GM12878 (cell line): ENCODE data around the gene PSMG3.

ENCODE experiments used
- NBN ChIP-seq: fragments of 450-650 bp; IDR thresholded peaks from 2 replicates; pipeline ENCODE4 v1.6.1; 2016
- NR2C1 ChIP-seq: fragments of 450-650 bp; IDR thresholded peaks from 2 replicates; pipeline ENCODE4 v1.6.1; 2017; ENCODE audit warnings: antibody characterized with exemption, mild to moderate bottlenecking, moderate library complexity
- POLR2AphosphoS5 ChIP-seq: IDR thresholded peaks from 2 replicates; pipeline ENCODE4 v1.6.1; 2011; ENCODE audit warnings: mild to moderate bottlenecking, low read length, inconsistent platforms
- SRF ChIP-seq, 2 experiments: IDR thresholded peaks; 2 replicates each; pipeline ENCODE4 v1.6.1; 2011; ENCODE audit warnings: low read depth in 2 of 2, low read length in 2 of 2, mild to moderate bottlenecking in 1 of 2, moderate library complexity in 1 of 2
- ZNF274 ChIP-seq: IDR thresholded peaks from one replicate; pipeline ENCODE4 v1.8.0; 2011; ENCODE audit not compliant: insufficient read length, insufficient read depth
- TF ChIP-seq, protein P1 (sequence below), 3 experiments: IDR thresholded peaks in 2 of 3; conservative IDR thresholded peaks in 1 of 3; 2 replicates each; pipeline ENCODE4 v1.5.1; 2011; ENCODE audit warnings: low read depth in 3 of 3, low read length in 3 of 3, mild to moderate bottlenecking in 3 of 3, control low read depth in 2 of 3, moderate library complexity in 2 of 3, inconsistent platforms in 1 of 3, mixed read lengths in 1 of 3; ENCODE audit not compliant: control insufficient read depth in 2 of 3, insufficient read depth in 1 of 3; ENCODE audit errors: extremely low read depth in 1 of 3
- TF ChIP-seq, protein P2 (sequence below): IDR thresholded peaks from 2 replicates; pipeline ENCODE4 v1.6.1; 2011; ENCODE audit warnings: low read depth, mild to moderate bottlenecking, low read length, moderate library complexity, borderline replicate concordance; ENCODE audit errors: extremely low read depth
- TF ChIP-seq, protein P3 (sequence below): IDR thresholded peaks from 2 replicates; pipeline ENCODE4 v1.6.1; 2011; ENCODE audit warnings: borderline replicate concordance, low read depth, mild to moderate bottlenecking, moderate library complexity, mixed read lengths, low read length; ENCODE audit not compliant: insufficient read depth; ENCODE audit errors: extremely low read length

DNA sequence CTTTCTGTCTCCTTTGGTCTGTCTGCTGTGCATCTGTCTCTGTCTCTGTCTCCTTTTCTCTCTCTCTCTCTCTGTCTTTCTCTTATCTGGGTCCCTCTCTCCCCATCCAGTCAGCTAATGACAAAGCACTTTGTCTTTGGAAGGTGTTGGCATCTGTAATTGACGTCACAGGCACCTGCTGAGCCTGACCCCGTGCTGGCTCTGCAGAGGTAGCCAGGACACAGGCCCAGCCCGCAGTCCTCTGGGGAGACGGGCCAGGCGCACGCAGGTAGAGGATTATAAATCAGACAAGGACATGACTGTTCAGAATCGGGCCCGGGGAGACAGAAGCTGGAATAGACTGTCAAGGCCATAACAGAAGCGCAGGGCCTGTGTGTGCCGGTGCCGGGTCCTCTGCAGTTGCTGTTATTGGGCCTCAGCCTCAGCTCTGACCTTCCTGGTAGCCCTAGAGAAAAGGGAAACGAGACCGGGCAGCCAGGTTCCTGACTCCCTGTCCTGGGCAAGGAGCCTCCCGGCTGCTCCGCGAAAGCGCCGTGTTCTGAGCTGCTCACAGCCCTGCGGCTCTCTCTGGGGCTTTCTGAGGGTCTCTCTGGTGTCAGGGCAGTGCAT lies 10.7 kb upstream of the PSMG3 start:
- TF ChIP-seq, protein P1, sequence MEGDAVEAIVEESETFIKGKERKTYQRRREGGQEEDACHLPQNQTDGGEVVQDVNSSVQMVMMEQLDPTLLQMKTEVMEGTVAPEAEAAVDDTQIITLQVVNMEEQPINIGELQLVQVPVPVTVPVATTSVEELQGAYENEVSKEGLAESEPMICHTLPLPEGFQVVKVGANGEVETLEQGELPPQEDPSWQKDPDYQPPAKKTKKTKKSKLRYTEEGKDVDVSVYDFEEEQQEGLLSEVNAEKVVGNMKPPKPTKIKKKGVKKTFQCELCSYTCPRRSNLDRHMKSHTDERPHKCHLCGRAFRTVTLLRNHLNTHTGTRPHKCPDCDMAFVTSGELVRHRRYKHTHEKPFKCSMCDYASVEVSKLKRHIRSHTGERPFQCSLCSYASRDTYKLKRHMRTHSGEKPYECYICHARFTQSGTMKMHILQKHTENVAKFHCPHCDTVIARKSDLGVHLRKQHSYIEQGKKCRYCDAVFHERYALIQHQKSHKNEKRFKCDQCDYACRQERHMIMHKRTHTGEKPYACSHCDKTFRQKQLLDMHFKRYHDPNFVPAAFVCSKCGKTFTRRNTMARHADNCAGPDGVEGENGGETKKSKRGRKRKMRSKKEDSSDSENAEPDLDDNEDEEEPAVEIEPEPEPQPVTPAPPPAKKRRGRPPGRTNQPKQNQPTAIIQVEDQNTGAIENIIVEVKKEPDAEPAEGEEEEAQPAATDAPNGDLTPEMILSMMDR (IDR thresholded peaks at IDR 0.05 in 2 of 3, conservative IDR thresholded peaks at IDR 0.05 in 1 of 3; ENCODE audit: control insufficient read depth in 2 of 3, extremely low read depth in 1 of 3, insufficient read depth in 1 of 3, low read depth in 3 of 3, low read length in 3 of 3): no peak
- TF ChIP-seq NBN (no peak), POLR2AphosphoS5 (no peak), ZNF274 (no peak), NR2C1 (no peak), SRF (IDR thresholded peaks at IDR 0.05; ENCODE audit: low read depth in 2 of 2, low read length in 2 of 2) (no peak)
- TF ChIP-seq, protein P2, sequence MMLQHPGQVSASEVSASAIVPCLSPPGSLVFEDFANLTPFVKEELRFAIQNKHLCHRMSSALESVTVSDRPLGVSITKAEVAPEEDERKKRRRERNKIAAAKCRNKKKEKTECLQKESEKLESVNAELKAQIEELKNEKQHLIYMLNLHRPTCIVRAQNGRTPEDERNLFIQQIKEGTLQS: no peak
- TF ChIP-seq, protein P3, sequence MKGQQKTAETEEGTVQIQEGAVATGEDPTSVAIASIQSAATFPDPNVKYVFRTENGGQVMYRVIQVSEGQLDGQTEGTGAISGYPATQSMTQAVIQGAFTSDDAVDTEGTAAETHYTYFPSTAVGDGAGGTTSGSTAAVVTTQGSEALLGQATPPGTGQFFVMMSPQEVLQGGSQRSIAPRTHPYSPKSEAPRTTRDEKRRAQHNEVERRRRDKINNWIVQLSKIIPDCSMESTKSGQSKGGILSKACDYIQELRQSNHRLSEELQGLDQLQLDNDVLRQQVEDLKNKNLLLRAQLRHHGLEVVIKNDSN: no peak
